GM23248 (cell line): ENCODE data around the gene APH1B.

Experiments used
- EZH2 ChIP-seq: fragments of 200-600 bp; sonication (generic); IDR thresholded peaks from 2 replicates; pipeline ENCODE4 v1.6.1; 2018; ENCODE audit warnings: antibody characterized with exemption, mild to moderate bottlenecking; ENCODE audit not compliant: insufficient read depth, poor library complexity, severe bottlenecking
- EZH2phosphoT487 ChIP-seq: fragments of 200-600 bp; sonication (generic); IDR thresholded peaks from 2 replicates; pipeline ENCODE4 v1.6.1; 2018; ENCODE audit warnings: antibody characterized with exemption, moderate library complexity, mild to moderate bottlenecking, low read depth; ENCODE audit not compliant: insufficient read depth

DNA sequence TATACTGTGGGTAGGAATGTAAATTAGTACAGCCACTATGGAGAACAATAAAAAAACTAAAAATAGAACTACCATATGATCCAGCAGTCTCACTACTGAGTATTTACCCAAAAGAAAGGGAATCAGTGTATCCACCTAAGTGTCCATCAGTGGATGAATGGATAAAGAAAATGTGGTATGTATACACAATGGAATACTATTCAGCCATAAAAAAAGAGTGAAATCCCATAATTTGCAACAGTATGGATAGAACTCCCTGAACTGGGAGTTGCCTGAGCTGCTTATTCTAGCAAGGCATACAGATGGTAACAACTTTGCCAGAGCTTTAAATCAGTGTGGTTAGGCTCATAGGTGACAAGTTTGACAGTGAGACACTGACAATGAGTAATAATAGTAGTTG lies 16.1 kb upstream of the APH1B start:
- TF ChIP-seq EZH2 (no peak), EZH2phosphoT487 (no peak)
